BE2C (cell line): ENCODE measurements around the gene WDPCP.
"Not testable (repeated sequence)": the region's sequence is repeated elsewhere in the genome, so short reads cannot be mapped to it uniquely, and the experiment has no call there.

Experiments used
- DNase-seq: peaks from one replicate; pipeline ENCODE4 v3.0.0-alpha.2; 2020
- H3K27me3 ChIP-seq: fragments of 250-450 bp; sonication (Bioruptor Pico); 2 replicates; pipeline ENCODE4 v1.5.1; 2020; ENCODE audit warnings: mild to moderate bottlenecking
- H3K36me3 ChIP-seq: fragments of 250-450 bp; sonication (Bioruptor Pico); 2 replicates; pipeline ENCODE4 v1.5.1; 2020; ENCODE audit warnings: mild to moderate bottlenecking
- H3K4me1 ChIP-seq: fragments of 250-450 bp; sonication (Bioruptor Pico); 2 replicates; pipeline ENCODE4 v1.5.1; 2020
- H3K4me3 ChIP-seq: 2 replicates; pipeline ENCODE4 v1.5.1; 2011; ENCODE audit warnings: low read depth, low read length
- H3K9me3 ChIP-seq: fragments of 250-450 bp; sonication (Bioruptor Pico); 2 replicates; pipeline ENCODE4 v1.5.1; 2020
- CTCF ChIP-seq: IDR thresholded peaks from 2 replicates; pipeline ENCODE4 v1.5.1; 2012; ENCODE audit warnings: mild to moderate bottlenecking, low read depth, low read length

The WDPCP gene

GRCh38 chr2:63093502-63093901, 494.8 kb downstream of the WDPCP start:
- Histone ChIP-seq H3K27me3 (no peaks in the 10 kb centered on the region), H3K9me3 (no peaks in the 10 kb centered on the region), H3K4me1 (no peaks in the 10 kb centered on the region), H3K36me3 (no peaks in the 10 kb centered on the region), H3K4me3 (no peak overlapping the region)
- TF ChIP-seq CTCF = no peak
- DNase-seq = no peak

- no peaks in the 10 kb centered on the region for H3K9me3 ChIP-seq
- no peaks in the 10 kb centered on the region for H3K36me3 ChIP-seq
- TF ChIP-seq CTCF = no peak
- H3K4me3 ChIP-seq = no peak overlapping the region
- no peaks in the 10 kb centered on the region for H3K4me1 ChIP-seq
- DNase-seq = no peak
- H3K27me3 ChIP-seq = no peaks in the 10 kb centered on the region
Observed at GRCh38 chr2:63092857-63093256, 495.4 kb downstream of the WDPCP start.

GRCh38 chr2:63092401-63092800, 495.9 kb downstream of the WDPCP start:
- no peaks in the 10 kb centered on the region for H3K4me1 ChIP-seq
- TF ChIP-seq CTCF = no peak
- no peak for DNase-seq

GRCh38 chr2:63086687-63087086, 501.6 kb downstream of the WDPCP start:
- no peak for DNase-seq
- no peaks in the 10 kb centered on the region for H3K27me3 ChIP-seq
- no peaks in the 10 kb centered on the region for H3K9me3 ChIP-seq
- H3K36me3 ChIP-seq = no peaks in the 10 kb centered on the region
- no peaks in the 10 kb centered on the region for H3K4me1 ChIP-seq
- H3K4me3 ChIP-seq = no peak overlapping the region
- no peak for TF ChIP-seq CTCF

More at GRCh38 chr2:63092401-63092800, 495.9 kb downstream of the WDPCP start:
- Histone ChIP-seq H3K27me3 (no peaks in the 10 kb centered on the region), H3K4me3 (no peak overlapping the region), H3K9me3 (no peaks in the 10 kb centered on the region), H3K36me3 (no peaks in the 10 kb centered on the region)

- TF ChIP-seq CTCF = no peak
- DNase-seq = no peak
- Histone ChIP-seq H3K9me3 (no peaks in the 10 kb centered on the region), H3K4me3 (no peak overlapping the region), H3K27me3 (no peaks in the 10 kb centered on the region), H3K4me1 (no peaks in the 10 kb centered on the region), H3K36me3 (no peaks in the 10 kb centered on the region)
Observed at GRCh38 chr2:63081404-63081803, 506.9 kb downstream of the WDPCP start.

GRCh38 chr2:63078852-63079606, 509.2 kb downstream of the WDPCP start:
- Histone ChIP-seq H3K27me3 (no peaks in the 10 kb centered on the region), H3K4me3 (no peak overlapping the region), H3K36me3 (no peaks in the 10 kb centered on the region), H3K4me1 (no peaks in the 10 kb centered on the region), H3K9me3 (no peaks in the 10 kb centered on the region)
- TF ChIP-seq CTCF = peak; percentile 55
- peak; percentile 22 for DNase-seq

GRCh38 chr2:63074399-63074798, 513.9 kb downstream of the WDPCP start:
- not testable (repeated sequence) for H3K36me3 ChIP-seq, H3K27me3 ChIP-seq, H3K4me1 ChIP-seq, DNase-seq, H3K9me3 ChIP-seq, H3K4me3 ChIP-seq
